GM21786 (cell line): ENCODE results near the gene DCLK1.
"Not testable (repeated sequence)": the region's sequence is repeated elsewhere in the genome, so short reads cannot be mapped to it uniquely, and the experiment has no call there.

Experiments used
- ATAC-seq: cut with Tn5 transposase; IDR thresholded peaks from one replicate; pipeline ENCODE4 v1.9.1; 2021; ENCODE audit not compliant: unreplicated experiment

DCLK1 gene

DNA sequence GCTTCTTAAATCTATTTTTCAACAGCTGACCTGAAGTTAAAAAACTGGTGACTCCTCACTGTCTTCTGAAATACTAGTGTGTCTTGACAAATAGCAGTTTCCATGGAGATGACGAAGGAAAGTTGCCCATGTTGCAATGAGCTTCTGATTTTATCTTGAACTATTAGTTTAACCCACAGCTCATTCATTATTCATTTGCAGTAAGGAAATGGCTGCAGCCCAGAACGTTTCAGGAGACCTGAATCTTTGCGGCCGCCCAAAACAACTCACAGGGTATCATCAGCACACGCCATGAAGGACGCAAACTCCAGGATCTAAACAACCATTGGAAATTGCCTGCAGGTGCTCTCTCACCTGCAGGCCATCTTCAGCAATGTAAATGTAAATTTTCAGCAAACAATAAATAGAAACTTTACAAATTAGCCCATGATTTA, 142.5 kb downstream of the DCLK1 start:
- no peak for ATAC-seq

DNA sequence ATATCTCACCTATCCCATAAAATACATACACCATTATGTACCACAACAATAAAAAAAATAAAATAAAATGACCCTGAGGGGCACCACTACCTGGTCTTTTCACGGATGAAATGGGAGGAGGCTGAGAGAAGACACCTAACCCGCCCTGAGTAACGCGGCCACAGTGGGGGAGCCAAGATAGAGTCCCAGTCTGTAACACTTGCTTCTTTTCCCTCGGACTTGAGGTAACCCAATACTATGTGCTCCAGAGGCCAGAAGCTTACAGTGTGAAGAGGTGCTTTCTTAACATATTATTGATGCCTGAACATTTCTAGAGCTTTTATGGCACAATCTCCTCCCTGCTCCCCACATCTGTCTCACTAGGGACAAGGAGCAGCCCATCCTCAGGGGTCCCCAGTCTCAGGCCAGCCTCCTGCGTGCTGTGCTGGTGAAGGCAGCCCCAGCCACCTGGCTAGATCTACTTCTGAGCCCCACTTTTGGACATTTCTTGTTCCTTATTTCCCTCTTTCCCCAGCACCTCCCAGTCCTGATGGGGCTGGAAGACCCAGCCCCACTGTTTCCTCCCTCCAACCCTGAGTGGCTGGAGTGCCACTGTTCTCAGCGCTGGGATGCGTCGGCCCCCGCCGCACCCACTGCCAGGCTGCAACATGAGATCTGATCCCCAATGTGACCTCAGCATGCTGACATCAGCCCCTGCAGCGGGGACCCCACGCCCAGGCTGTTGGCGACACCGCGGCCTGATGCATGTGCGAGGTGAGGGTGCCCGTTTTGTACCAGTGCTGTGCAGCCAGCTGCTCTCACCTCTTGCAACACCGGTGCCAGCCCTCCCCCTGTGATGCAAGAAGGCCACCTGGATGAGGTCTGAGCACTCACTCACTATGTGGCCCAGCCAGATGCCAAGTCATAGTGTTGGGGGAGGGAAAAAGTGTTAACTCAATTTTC, 143.3 kb downstream of the DCLK1 start:
- ATAC-seq, result no peak

DNA sequence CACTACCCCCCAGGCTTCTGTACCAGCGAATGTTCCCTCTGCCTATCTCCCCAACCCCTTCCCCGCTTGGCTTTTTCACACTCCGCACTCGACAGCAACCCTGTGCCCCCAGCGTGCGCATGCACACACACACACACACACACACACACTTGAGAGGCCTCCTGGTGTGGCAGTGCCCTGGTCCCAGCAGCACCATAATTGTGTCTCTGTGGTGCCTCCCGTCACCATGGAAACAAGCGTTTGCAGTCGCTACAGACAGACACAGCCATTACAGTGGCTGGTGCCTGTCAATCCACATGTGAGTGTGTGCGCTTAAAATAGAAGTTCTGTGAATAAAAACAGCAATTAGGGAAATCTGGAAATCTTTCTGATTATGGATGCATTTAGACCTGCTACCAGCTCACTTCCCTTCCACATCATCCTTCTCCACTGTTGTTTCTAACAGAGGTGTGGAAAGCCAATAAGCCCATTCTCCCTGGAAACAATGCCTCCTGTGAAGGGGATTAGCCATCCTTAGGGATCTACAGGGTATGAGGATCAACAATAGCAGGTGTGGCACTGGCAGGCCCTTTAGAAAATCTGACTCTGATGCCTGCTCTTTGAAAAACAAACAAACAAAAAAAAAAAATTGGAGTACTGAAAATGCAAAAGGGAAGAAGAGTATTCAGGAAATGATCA, 146.3 kb downstream of the DCLK1 start:
- ATAC-seq, result no peak

DNA sequence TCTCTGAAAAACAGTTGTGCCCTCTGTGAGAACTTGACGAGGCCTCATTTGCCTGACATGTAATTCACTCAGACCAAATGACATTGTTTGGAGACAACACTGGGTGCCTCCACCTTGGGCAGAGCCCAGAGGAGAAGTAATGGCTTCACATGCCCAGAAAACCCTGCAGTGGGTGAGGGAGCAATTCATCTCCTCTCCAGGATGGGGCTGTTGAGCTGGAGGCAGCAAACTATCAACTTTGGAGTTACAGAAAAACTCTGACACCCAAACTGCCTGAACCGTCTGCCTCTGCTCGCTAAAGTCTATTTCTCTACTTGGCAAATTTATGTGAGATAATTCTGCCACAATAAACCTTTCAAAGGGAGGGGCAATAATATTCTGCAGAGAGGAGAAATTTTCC, 146.9 kb downstream of the DCLK1 start:
- no peak for ATAC-seq

DNA sequence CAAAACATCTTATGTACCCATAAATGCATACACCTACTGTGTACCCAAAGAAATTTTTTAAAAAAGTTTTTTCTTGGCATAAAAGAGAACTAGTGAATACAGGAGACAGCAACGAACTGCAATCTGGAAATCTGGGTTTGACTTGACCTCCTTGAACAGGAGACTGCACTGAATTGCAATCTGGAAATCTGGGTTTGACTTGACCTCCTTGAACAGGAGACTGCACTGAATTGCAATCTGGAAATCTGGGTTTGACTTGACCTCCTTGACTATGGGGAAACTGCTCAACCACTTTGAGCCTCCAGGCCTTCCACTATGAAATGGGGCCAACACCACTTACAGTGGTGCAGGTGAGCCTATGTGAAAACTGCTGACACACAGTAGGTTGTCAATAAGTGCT, 147.5 kb downstream of the DCLK1 start:
- not testable (repeated sequence) for ATAC-seq

DNA sequence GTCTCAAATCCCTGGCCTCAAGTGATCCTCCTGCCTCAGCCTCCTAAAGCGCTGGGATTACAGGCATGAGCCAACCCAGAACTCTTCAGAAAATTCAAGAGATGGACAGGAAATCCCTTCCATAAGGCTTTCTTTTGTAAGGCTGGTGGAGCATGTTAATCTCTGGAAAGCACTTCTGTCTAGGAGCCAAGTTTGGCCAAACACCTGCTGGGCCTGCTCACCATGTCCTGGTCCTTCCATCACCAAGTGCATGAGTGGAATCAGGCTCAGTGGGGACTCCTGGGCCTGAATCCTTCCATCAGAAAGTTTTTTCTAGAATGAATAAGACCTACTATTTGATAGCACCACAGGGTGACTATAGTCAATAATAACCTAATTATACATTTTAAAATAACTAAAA, 148.0 kb downstream of the DCLK1 start:
- no peak for ATAC-seq

DNA sequence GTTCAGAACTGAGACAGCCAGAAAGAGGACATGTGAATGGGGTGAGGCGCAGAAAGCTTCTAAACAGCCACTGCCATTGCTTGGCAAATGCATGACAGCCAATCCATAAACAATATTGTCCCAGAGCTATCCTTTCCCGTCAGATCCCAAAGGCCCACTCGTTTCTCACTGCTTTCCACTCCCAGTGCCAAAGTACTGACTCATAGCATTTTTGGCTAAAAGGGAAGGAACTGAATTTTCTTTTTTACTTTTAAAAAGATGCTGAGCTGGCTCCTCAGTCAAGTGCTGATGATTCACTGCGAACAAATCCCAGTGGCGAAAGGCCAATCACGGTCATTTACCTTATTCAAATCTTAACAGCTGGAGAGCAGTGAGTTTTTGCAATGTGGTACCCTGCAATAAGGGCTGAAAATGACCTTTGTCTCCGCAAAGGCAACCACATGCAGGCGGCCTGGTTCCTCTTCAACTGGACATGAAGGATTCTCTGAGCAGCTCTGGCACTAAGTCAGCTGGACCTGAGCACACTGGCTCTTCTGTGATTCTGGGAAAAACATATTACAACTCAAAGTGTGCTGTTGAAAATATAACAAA, 151.7 kb downstream of the DCLK1 start:
- no peak for ATAC-seq

DNA sequence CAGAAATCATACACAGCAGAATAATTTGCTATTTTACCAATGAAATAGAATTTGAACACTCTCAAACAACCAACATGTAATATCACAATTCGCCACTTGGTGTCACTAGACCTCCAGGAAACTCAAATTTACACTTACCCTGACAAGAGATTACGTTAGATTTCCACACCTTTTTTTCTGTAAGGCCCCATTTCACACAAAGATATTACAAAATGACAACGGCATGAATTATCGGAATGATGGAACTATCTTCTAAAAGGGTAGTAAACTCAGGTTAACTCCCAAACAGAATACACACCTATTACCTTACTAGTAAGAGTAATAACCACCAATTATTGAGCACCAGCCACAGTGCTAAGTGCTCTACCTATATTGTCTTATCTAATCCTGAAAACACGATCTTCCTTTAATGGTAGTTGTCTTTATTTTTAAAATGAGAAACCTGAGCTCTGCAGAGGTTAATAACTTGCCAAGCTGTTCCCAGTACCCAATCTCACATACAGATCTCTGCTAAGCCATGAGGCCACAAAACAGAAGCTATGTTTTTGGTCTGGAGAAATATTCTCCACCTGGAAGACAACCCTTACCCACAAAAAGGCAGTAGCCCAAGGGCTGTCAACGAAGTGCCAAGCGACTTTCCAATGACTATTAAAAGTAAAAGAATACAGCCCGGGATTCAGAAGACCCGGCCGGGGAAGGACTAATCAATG, 152.4 kb downstream of the DCLK1 start:
- ATAC-seq, result no peak

DNA sequence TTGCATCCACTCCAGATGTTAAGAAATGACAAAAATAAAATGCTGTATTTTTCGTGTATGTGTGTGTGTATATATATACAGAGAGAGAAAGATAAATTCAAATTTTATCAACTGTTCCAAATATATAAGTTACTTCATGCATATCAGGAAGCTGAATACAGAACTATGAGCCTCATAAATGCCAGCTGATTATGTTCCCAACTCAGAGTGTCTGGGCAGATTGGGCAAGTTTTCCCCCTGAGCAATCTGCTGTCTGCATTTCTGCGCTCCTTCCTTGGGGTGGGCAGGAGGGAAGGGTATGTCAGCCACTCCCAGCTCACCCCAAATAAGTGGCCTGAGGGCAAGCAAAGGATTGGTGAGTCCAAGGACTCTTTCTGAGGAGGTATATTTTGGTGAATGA, 154.1 kb downstream of the DCLK1 start:
- no peak for ATAC-seq

DNA sequence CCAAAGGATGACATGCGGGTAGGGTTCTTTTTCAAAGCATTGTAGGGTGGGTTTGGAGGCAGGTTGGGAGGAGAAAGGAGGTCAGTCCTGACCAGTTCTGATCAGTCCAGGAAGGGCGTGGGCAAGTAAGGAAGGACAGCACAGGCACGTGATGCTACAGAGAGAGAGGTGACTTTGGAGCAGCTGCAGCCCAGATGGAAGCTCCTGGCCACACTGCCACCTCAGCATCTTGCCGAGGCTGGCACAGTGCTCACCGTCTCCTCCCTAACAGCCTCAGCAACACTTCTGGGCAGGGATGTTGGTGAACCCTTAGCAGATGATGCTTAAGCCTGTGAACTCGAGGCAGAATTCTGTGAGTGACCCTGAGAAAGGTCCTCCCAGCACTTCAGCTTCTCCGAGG, 155.1 kb downstream of the DCLK1 start:
- ATAC-seq, result no peak

DNA sequence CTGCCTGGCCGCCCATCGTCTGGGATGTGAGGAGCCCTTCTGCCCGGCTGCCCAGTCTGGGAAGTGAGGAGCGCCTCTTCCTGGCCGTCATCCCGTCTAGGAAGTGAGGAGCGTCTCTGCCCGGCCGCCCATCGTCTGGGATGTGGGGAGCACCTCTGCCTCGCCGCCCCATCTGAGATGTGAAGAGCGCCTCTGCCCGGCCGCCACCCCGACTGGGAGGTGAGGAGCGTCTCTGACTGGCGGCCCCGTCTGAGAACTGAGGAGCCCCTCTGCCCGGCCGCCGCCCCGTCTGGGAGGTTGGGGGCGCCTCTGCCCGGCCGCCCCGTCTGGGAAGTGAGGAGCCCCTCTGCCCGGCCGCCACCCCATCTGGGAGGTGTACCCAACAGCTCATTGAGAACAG, 164.2 kb downstream of the DCLK1 start:
- ATAC-seq, result not testable (repeated sequence)

DNA sequence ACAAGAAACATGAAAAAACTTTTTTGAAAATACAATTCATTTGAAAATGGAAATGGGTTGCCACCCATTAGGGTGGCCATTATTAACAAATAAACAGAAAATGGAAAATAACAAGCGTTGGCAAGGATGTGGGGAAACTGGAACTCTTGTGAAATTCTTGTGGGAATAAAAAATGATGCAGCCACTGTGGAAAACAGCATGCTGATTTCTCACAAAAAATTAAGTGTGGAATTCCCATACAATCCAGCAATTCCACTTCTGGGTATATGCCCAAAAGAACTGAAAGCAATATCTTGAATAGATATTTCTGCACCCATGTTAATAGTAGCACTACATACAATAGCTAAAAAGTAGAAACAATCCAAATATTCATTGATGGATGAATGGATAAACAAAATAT, 165.2 kb downstream of the DCLK1 start:
- ATAC-seq, result no peak

DNA sequence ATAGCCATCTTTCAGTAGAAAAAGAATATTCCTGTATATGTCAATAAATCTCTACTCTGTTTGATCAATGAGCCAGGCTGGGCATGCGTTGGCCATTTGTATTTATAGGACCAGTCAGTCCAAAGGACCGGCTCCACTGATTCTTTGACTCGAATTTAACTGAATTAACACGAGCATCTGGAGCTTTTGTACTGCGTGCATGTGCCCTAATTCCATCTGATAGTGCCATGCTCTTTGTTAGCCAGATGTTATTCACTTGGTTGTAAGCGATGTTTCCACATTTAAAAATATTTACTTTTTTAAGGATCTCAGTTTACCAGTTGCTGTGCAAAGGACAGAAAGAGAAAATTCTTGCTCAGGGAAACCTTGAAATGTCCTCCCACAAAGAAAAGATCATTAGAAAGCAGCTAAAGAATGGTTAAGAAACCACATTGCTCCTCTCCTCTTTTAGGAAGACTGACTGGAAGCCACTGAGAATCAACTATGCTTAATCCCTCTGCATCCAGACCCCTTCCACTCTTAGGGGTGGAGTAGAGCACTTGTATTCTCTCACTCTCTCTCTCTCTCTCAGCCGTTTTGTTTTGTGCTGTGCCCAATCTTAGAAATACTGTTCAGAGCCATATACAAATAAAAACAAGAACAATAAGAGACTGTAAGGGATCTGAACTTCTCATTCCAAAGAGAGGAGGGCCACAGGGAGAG, 165.8 kb downstream of the DCLK1 start:
- ATAC-seq, result no peak

DNA sequence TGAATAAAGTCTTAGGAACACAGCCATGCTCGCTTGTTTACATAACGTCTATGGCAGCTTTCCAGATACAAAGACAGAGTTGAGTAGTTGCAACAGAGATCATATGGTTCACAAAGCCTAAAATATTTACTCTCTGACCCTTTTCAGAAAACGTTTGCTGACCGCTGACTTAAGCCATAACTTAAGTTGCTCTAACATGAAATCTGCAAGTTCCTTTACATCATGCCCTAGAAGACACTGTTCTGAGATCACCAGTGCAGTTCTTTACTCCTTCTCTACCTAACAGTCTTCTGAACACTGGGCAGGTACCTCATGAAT, 166.4 kb downstream of the DCLK1 start:
- ATAC-seq, result no peak

DNA sequence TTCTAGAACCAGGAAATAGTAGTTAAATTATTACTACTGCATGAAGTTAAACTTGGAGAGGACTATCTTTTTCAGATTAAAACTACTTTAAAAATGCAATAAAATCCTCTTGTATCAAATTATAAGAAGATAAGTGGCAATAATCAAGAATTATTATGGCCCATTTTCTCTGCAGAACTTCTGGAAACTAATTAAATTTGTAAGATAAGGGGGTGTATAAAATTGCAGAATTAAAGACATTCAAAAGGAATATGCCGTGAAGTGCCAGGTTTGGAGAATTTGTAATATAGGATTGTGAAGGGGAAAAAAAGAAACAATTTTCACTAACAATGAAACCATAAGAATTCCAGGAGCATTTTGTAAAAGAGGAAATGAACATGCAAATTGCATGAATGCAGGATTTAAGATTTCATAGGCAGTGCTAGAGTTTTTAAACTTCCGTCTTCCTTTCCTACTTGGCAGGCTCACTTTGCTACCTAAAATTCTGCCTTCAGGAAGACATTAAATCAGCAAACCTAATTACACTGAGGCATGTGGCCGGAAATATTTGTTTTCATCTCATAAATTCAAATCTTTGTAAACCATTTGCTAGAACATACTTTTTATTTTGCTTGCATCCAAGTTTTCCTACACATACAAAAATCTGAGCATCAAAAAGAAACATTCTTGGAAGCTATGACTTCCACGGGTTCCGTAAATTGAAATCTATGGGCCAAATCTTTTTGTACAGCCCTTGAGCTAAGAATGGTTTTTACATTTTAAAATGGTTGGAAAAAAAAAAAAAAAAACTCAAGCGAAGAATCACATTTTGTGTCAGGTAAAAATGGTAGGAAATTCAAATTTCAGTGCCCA, 166.9 kb downstream of the DCLK1 start:
- ATAC-seq, result no peak

DNA sequence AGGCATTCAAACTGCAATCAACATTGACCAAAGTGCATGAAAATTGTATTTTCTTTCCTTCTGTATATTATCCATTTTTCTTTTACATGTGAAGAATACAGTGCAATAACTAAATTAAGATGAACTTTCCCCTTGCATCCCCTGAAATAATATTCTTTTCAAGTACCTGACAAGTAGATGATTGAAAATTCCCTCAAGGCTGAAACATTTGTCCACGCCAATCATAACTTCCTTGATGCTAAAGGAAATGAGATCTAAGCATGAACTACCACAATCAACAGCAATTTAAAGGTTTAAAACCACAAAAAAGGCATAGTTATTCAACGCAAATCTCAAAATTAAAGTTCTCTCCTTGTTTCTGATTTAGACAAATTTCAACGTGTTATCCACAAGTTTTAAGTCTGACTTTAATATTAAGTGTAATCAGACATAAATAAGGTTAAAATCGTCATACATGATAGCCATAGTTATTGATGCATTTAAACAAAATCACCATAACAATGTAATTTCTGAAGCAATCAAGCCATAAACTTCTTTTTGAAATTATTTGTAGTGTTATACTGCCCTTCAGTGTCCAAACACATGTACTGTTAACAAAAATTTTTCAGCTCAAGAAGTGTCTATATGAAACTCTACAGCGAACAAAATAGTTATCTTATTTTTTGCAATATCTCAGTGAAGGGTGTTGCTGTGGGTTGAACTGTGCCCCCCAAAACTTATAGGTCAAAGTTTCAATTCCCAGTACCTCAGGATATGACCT, 169.5 kb downstream of the DCLK1 start:
- ATAC-seq, result no peak

DNA sequence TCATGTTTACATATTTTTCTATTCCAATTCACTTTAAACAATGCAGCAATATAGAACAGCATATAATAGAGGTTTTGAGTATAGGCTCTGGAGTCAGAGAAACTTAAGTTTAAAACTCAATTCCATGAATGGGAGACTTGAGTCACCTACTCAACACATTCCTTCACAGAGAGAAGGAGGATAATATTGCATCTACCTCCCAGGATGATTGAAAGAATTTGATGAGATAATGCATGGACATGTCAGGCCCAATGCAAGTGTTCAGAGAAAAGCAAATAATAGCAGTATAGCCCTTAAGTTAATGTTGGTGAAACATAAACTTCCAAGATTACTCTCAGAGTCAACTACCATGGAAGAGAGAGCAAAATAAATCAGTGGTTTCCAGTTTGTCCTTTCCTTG, 170.2 kb downstream of the DCLK1 start:
- ATAC-seq, result no peak

DNA sequence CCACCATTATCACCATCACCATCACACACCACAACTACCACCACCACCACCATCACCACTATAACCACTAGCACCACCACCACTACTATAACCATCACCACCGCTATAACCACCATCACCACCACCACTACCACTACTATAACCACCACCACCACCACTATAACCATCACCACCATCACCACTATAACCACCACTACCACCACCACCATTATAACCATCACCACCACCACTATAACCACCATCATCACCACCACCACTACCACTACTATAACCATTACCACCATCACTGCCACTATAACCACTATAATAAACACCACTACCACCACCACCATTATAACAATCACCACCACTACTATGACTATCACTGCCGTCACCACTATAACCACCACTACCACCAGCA, 173.2 kb downstream of the DCLK1 start:
- ATAC-seq, result no peak

DNA sequence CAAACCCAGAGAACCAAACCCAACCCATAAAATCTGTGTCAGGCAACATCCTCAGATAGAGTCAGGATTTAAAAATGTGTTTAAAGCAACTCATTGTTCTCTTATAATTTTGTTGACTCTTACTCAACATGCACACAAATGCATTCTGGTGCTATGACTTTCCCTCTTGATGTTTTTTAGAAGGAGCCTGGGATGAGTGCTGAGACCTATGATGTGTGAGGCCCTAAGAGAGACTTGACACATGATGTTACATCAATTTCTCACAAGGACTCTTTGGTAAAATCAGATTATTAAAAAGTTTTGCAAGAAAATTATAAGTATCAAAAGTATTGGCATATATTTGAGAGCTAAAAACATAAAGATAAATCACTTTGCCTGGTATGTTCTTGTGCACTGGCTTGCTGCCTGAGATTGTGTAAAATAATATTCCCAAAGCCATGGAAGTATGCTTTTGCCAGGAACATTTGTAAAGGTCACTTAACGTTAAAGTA, 173.9 kb downstream of the DCLK1 start:
- no peak for ATAC-seq
